Measurements from ENCODE around the gene TNFAIP3. TPM values are rescaled to one million over a fixed set of nuclear protein-coding genes. Genes with fewer than 3 reads are reported as not detected.
"Not testable (repeated sequence)": the region's sequence is repeated elsewhere in the genome, so short reads cannot be mapped to it uniquely, and the experiment has no call there.

TNFAIP3 gene
- total RNA-seq, 1 donor from 2014 or later, result 250 TPM

DNA sequence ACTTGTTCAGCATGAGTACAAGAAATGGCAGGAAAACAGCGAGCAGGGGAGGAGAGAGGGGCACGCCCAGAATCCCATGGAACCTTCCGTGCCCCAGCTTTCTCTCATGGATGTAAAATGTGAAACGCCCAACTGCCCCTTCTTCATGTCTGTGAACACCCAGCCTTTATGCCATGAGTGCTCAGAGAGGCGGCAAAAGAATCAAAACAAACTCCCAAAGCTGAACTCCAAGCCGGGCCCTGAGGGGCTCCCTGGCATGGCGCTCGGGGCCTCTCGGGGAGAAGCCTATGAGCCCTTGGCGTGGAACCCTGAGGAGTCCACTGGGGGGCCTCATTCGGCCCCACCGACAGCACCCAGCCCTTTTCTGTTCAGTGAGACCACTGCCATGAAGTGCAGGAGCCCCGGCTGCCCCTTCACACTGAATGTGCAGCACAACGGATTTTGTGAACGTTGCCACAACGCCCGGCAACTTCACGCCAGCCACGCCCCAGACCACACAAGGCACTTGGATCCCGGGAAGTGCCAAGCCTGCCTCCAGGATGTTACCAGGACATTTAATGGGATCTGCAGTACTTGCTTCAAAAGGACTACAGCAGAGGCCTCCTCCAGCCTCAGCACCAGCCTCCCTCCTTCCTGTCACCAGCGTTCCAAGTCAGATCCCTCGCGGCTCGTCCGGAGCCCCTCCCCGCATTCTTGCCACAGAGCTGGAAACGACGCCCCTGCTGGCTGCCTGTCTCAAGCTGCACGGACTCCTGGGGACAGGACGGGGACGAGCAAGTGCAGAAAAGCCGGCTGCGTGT is 11.6 kb downstream of the TNFAIP3 start:
- intact Hi-C loops (cut with micrococcal nuclease), result no loop called here
- H3K4me3 Mint-ChIP-seq, result no peak overlapping the region
- peaks cover 90% of the 10 kb centered on the region for H3K4me1 Mint-ChIP-seq (ENCODE audit: low read depth)
- peaks cover 78% of the 10 kb centered on the region for H3K36me3 Mint-ChIP-seq (ENCODE audit: low read depth)
- peak overlapping the region; percentile 82 for H3K27ac Mint-ChIP-seq
- H3K9me3 Mint-ChIP-seq, result no peaks in the 10 kb centered on the region
- DNase-seq (ENCODE audit: low spot score), result no peak
- H3K27me3 Mint-ChIP-seq (ENCODE audit: insufficient read depth), result no peaks in the 10 kb centered on the region

- intact Hi-C loops (cut with micrococcal nuclease), result no loop called here
- Mint-ChIP-seq H3K27ac (peak overlapping the region; percentile 82), H3K4me3 (peak overlapping the region; percentile 49)
Measured at GRCh38 chr6:137879299-137879698, 12.2 kb downstream of the TNFAIP3 start.

GRCh38 chr6:137879885-137880745 is 13.1 kb downstream of the TNFAIP3 start:
- peaks cover 71% of the 10 kb centered on the region for H3K36me3 Mint-ChIP-seq (ENCODE audit: low read depth)
- intact Hi-C loops (cut with micrococcal nuclease), result no loop called here
- peak overlapping the region; percentile 78 for H3K27ac Mint-ChIP-seq
- peaks cover 82% of the 10 kb centered on the region for H3K4me1 Mint-ChIP-seq (ENCODE audit: low read depth)
- H3K4me3 Mint-ChIP-seq, result peak overlapping the region; percentile 52
- no peaks in the 10 kb centered on the region for H3K9me3 Mint-ChIP-seq
- H3K27me3 Mint-ChIP-seq (ENCODE audit: insufficient read depth), result no peaks in the 10 kb centered on the region
- DNase-seq (ENCODE audit: low spot score), result no peak

More at GRCh38 chr6:137879299-137879698, 12.2 kb downstream of the TNFAIP3 start:
- Mint-ChIP-seq H3K4me1 (ENCODE audit: low read depth) (peaks cover 90% of the 10 kb centered on the region), H3K27me3 (ENCODE audit: insufficient read depth) (no peaks in the 10 kb centered on the region), H3K36me3 (ENCODE audit: low read depth) (peaks cover 75% of the 10 kb centered on the region), H3K9me3 (no peaks in the 10 kb centered on the region)
- DNase-seq (ENCODE audit: low spot score), result no peak

DNA sequence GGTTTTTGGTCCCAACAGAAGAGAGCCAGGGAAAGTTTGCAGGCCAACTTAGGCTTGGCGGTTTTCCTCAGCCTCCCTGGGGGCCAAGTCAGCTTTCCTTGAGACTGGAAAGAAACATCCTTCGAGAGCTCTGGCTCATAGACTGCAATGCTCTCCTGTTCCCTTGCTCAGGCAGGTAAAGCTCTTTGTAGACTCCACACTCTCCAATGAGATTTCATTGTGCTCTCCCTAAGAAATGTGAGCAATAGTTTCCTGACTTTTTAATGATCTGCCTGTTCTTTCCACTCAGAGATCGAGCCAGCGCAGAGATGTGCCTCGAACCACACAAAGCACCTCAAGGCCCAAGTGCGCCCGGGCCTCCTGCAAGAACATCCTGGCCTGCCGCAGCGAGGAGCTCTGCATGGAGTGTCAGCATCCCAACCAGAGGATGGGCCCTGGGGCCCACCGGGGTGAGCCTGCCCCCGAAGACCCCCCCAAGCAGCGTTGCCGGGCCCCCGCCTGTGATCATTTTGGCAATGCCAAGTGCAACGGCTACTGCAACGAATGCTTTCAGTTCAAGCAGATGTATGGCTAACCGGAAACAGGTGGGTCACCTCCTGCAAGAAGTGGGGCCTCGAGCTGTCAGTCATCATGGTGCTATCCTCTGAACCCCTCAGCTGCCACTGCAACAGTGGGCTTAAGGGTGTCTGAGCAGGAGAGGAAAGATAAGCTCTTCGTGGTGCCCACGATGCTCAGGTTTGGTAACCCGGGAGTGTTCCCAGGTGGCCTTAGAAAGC is 13.9 kb downstream of the TNFAIP3 start:
- DNase-seq (ENCODE audit: low spot score), result no peak
- Mint-ChIP-seq H3K27me3 (ENCODE audit: insufficient read depth) (no peaks in the 10 kb centered on the region), H3K27ac (peak overlapping the region; percentile 78), H3K9me3 (no peaks in the 10 kb centered on the region), H3K36me3 (ENCODE audit: low read depth) (peaks cover 71% of the 10 kb centered on the region), H3K4me3 (peak overlapping the region; percentile 52), H3K4me1 (ENCODE audit: low read depth) (peaks cover 74% of the 10 kb centered on the region)
- intact Hi-C loops (cut with micrococcal nuclease), result no loop called here

DNA sequence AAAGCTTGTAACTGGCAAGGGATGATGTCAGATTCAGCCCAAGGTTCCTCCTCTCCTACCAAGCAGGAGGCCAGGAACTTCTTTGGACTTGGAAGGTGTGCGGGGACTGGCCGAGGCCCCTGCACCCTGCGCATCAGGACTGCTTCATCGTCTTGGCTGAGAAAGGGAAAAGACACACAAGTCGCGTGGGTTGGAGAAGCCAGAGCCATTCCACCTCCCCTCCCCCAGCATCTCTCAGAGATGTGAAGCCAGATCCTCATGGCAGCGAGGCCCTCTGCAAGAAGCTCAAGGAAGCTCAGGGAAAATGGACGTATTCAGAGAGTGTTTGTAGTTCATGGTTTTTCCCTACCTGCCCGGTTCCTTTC is 14.4 kb downstream of the TNFAIP3 start:
- Mint-ChIP-seq H3K4me1 (ENCODE audit: low read depth) (peaks cover 69% of the 10 kb centered on the region), H3K4me3 (peak overlapping the region; percentile 30), H3K27ac (peak overlapping the region; percentile 68), H3K36me3 (ENCODE audit: low read depth) (peaks cover 73% of the 10 kb centered on the region), H3K27me3 (ENCODE audit: insufficient read depth) (no peaks in the 10 kb centered on the region), H3K9me3 (peaks cover 5% of the 10 kb centered on the region)
- DNase-seq (ENCODE audit: low spot score), result no peak
- intact Hi-C loops (cut with micrococcal nuclease), result no loop called here

DNA sequence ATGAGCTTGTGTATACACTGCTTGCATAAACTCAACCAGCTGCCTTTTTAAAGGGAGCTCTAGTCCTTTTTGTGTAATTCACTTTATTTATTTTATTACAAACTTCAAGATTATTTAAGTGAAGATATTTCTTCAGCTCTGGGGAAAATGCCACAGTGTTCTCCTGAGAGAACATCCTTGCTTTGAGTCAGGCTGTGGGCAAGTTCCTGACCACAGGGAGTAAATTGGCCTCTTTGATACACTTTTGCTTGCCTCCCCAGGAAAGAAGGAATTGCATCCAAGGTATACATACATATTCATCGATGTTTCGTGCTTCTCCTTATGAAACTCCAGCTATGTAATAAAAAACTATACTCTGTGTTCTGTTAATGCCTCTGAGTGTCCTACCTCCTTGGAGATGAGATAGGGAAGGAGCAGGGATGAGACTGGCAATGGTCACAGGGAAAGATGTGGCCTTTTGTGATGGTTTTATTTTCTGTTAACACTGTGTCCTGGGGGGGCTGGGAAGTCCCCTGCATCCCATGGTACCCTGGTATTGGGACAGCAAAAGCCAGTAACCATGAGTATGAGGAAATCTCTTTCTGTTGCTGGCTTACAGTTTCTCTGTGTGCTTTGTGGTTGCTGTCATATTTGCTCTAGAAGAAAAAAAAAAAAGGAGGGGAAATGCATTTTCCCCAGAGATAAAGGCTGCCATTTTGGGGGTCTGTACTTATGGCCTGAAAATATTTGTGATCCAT is 15.3 kb downstream of the TNFAIP3 start:
- H3K4me3 Mint-ChIP-seq, result peak overlapping the region; percentile 17
- H3K36me3 Mint-ChIP-seq (ENCODE audit: low read depth), result peaks cover 73% of the 10 kb centered on the region
- no peak for DNase-seq (ENCODE audit: low spot score)
- peaks cover 60% of the 10 kb centered on the region for H3K4me1 Mint-ChIP-seq (ENCODE audit: low read depth)
- peaks cover 14% of the 10 kb centered on the region for H3K9me3 Mint-ChIP-seq
- intact Hi-C loops (cut with micrococcal nuclease), result loop anchor here (1.0 to 2.0 kb wide), 2 partner anchors 9 to 58 kb away; no protein-coding TSS in a partner anchor
- peak overlapping the region; percentile 70 for H3K27ac Mint-ChIP-seq
- H3K27me3 Mint-ChIP-seq (ENCODE audit: insufficient read depth), result no peaks in the 10 kb centered on the region

DNA sequence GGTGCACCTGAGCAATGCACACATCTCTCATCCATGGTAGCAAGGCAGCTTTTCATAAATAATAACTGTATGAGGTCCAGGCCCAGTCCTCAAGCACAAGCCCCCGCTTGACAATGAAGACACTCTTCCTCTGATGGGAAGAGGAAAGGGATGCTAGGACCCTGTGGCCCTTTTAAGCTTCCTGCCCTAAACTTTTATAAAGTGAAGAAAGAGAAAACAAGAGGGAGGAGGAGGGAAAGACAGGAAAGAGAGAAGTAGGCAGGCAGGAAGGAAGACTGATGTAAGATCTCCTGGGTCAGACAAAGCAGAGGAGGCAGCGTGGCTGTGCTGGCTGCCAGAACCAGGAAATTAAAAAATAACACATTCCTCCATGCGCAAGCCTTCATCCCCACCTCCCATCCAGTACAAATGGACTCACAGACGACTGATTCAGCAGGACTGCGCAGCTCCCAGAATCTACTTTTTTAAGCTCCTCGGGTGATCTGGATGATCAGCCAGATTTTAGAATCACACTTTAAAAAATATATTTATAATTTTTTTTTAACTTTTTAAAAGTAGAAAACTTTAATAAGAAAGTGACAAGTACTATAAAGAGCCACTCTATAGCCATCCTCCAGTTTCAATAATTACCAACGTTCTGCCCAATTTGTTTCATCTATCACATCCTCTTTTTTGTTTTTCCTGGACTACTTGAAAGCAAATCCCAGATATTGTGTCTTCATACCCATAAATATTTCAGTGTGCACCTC is 16.5 kb downstream of the TNFAIP3 start:
- H3K4me3 Mint-ChIP-seq, result peak overlapping the region; percentile 44
- no peaks in the 10 kb centered on the region for H3K27me3 Mint-ChIP-seq (ENCODE audit: insufficient read depth)
- DNase-seq (ENCODE audit: low spot score), result no peak
- intact Hi-C loops (cut with micrococcal nuclease), result loop anchor here (1.0 to 2.0 kb wide), 2 partner anchors 21 to 57 kb away; no protein-coding TSS in a partner anchor
- H3K27ac Mint-ChIP-seq, result peak overlapping the region; percentile 95
- H3K9me3 Mint-ChIP-seq, result peaks cover 24% of the 10 kb centered on the region
- peaks cover 49% of the 10 kb centered on the region for H3K4me1 Mint-ChIP-seq (ENCODE audit: low read depth)
- peaks cover 63% of the 10 kb centered on the region for H3K36me3 Mint-ChIP-seq (ENCODE audit: low read depth)

GRCh38 chr6:137884149-137884909 is 17.3 kb downstream of the TNFAIP3 start:
- peaks cover 63% of the 10 kb centered on the region for H3K36me3 Mint-ChIP-seq (ENCODE audit: low read depth)
- no peak for DNase-seq (ENCODE audit: low spot score)
- peaks cover 32% of the 10 kb centered on the region for H3K9me3 Mint-ChIP-seq
- H3K27ac Mint-ChIP-seq, result peak overlapping the region; percentile 71
- intact Hi-C loops (cut with micrococcal nuclease), result no loop called here
- H3K27me3 Mint-ChIP-seq (ENCODE audit: insufficient read depth), result no peaks in the 10 kb centered on the region
- H3K4me3 Mint-ChIP-seq, result no peak overlapping the region
- H3K4me1 Mint-ChIP-seq (ENCODE audit: low read depth), result peaks cover 45% of the 10 kb centered on the region

- H3K9me3 Mint-ChIP-seq, result peaks cover 37% of the 10 kb centered on the region
- intact Hi-C loops (cut with micrococcal nuclease); DNase-seq (ENCODE audit: low spot score); H3K4me3 Mint-ChIP-seq; H3K27ac Mint-ChIP-seq; H3K27me3 Mint-ChIP-seq (ENCODE audit: insufficient read depth): not testable (repeated sequence)
- peaks cover 62% of the 10 kb centered on the region for H3K36me3 Mint-ChIP-seq (ENCODE audit: low read depth)
- peaks cover 45% of the 10 kb centered on the region for H3K4me1 Mint-ChIP-seq (ENCODE audit: low read depth)
Measured at GRCh38 chr6:137884910-137885229, 17.8 kb downstream of the TNFAIP3 start.

DNA sequence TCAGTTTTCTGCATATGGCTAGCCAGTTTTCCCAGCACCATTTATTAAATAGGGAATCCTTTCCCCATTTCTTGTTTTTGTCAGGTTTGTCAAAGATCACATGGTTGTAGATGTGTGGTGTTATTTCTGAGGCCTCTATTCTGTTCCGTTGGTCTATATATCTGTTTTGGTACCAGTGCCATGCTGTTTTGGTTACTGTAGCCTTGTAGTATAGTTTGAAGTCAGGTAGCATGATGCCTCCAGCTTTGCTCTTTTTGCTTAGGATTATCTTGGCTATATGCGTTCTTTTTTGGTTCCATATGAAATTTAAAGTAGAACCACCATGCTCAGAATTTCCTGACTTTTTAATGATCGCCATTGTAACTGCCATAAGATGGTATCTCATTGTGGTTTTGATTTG is 19.2 kb downstream of the TNFAIP3 start:
- H3K27me3 Mint-ChIP-seq (ENCODE audit: insufficient read depth); H3K27ac Mint-ChIP-seq; H3K4me3 Mint-ChIP-seq; intact Hi-C loops (cut with micrococcal nuclease); DNase-seq (ENCODE audit: low spot score): not testable (repeated sequence)
- H3K36me3 Mint-ChIP-seq (ENCODE audit: low read depth), result peaks cover 56% of the 10 kb centered on the region
- peaks cover 36% of the 10 kb centered on the region for H3K4me1 Mint-ChIP-seq (ENCODE audit: low read depth)
- peaks cover 44% of the 10 kb centered on the region for H3K9me3 Mint-ChIP-seq

GRCh38 chr6:137890983-137891537 is 24.0 kb downstream of the TNFAIP3 start:
- intact Hi-C loops (cut with micrococcal nuclease), result no loop called here
- Mint-ChIP-seq H3K4me3 (no peak overlapping the region), H3K4me1 (ENCODE audit: low read depth) (peaks cover 9% of the 10 kb centered on the region), H3K27me3 (ENCODE audit: insufficient read depth) (no peaks in the 10 kb centered on the region), H3K9me3 (peaks cover 53% of the 10 kb centered on the region), H3K27ac (no peak overlapping the region), H3K36me3 (ENCODE audit: low read depth) (peaks cover 29% of the 10 kb centered on the region)
- no peak for DNase-seq (ENCODE audit: low spot score)

Data from activated T-helper 1 cell treated with anti-CD3 and anti-CD28 coated beads, Interleukin-12 subunit alpha, Interleukin-12 subunit beta, Interleukin-2, Interleukin-4 antibody, amounts not matched to agents 30 ng/mL and 10 ng/mL and 1 ng/mL, durations not matched to agents 14 hours and 24 hours and 36 hours (primary cell).